SK-N-MC (cell line): ENCODE data around the gene PDE3B.

Source experiments
- EZH2 ChIP-seq: fragments of 200-600 bp; sonication (generic); IDR thresholded peaks from one replicate; pipeline ENCODE4 v1.6.1; 2017; ENCODE audit warnings: antibody characterized with exemption
- FOXP2 ChIP-seq: optimal IDR thresholded peaks from 2 replicates; pipeline ENCODE3; 2011; ENCODE audit warnings: mild to moderate bottlenecking, moderate library complexity; ENCODE audit not compliant: insufficient read depth; ENCODE audit errors: extremely low read length, control extremely low read depth
- POLR2AphosphoS5 ChIP-seq: IDR thresholded peaks from 2 replicates; pipeline ENCODE4 v1.6.1; 2012; ENCODE audit warnings: mild to moderate bottlenecking, low read depth, low read length, borderline replicate concordance

DNA sequence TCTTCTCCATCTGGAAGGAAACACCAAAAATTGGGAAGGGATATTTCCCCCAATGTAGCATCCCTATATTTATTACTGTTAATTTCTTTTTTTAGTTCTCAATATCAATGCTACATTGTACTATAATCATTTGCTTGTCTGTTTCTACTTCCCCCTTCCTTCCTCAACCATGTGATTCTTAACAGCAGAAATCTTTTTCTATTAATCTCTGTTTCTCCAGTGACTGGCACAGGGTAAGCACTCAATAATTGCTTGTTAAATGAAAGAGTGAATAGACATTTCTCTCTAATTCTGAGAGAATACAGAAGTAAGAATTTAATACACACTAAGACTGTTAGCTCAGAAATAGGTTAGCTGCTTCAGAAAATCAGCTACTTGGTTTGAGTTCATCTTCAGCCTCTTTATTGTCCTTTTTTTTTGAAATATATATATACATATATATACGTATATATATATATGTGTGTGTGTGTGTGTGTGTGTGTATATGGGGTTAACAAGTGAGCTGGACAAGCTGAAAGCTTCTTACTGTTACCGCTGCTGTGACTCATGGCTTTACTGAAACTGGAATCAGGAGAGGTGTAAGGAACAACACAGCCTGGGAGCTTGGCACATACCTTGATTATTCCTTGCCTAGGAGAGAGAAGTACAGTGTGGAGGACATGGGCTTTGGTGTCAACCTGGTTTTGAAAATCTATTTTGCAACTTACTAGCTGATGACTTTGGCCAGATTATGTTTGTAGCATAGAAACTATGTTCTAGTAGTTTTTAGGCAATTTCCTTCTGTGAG lies 26.2 kb upstream of the PDE3B start:
- TF ChIP-seq EZH2 (no peak), FOXP2 (no peak), POLR2AphosphoS5 (no peak)
